Adipocyte (in vitro differentiated cells): ENCODE data around the gene TMEM19.

ENCODE experiments used
- DNase-seq: peaks from one replicate; pipeline ENCODE4 v3.0.0-alpha.2; 2015; ENCODE audit warnings: low read depth
- H3K27me3 ChIP-seq: replicated peaks from 2 replicates; pipeline ENCODE4 v1.7.0; 2013; ENCODE audit warnings: mild to moderate bottlenecking, low read length, moderate library complexity; ENCODE audit not compliant: control insufficient read depth, insufficient read depth
- H3K36me3 ChIP-seq: 2 replicates; pipeline ENCODE4 v1.7.0; 2013; ENCODE audit warnings: low read length, mild to moderate bottlenecking, moderate library complexity; ENCODE audit not compliant: control insufficient read depth, insufficient read depth, severe bottlenecking
- H3K4me1 ChIP-seq: 2 replicates; pipeline ENCODE4 v1.7.0; 2013; ENCODE audit warnings: mild to moderate bottlenecking, low read length, moderate library complexity; ENCODE audit not compliant: control insufficient read depth, insufficient read depth
- H3K4me3 ChIP-seq: 2 replicates; pipeline ENCODE4 v1.7.0; 2013; ENCODE audit warnings: mild to moderate bottlenecking, low read length, moderate library complexity
- H3K9ac ChIP-seq: 2 replicates; pipeline ENCODE4 v1.7.0; 2013; ENCODE audit warnings: mild to moderate bottlenecking, low read length, moderate library complexity
- H3K9me3 ChIP-seq: 2 replicates; pipeline ENCODE4 v1.7.0; 2013; ENCODE audit warnings: mild to moderate bottlenecking, low read length, moderate library complexity; ENCODE audit not compliant: control insufficient read depth

TMEM19 gene

GRCh38 chr12:71685914-71686657, at the start of gene TMEM19:
Gene TMEM19, plus strand, starts transcription at chr12:71686082. Its CDS starts 599 bp downstream, at chr12:71686681.
- H3K4me3 ChIP-seq: peak within 1 kb of the TSS; percentile 96
- DNase-seq: peak; percentile 97
- peak within 1 kb of the TSS; percentile 94 for H3K9ac ChIP-seq
- no peaks in the 10 kb centered on the region for H3K36me3 ChIP-seq
- peaks cover 19% of the 10 kb centered on the region for H3K4me1 ChIP-seq
- no peaks in the 10 kb centered on the region for H3K27me3 ChIP-seq
- H3K9me3 ChIP-seq: no peaks in the 10 kb centered on the region

GRCh38 chr12:71636704-71637115, 49.2 kb upstream of the TMEM19 start:
- Histone ChIP-seq H3K4me3 (no peak overlapping the region), H3K9me3 (no peaks in the 10 kb centered on the region), H3K27me3 (no peaks in the 10 kb centered on the region), H3K4me1 (no peaks in the 10 kb centered on the region), H3K36me3 (peaks cover 100% of the 10 kb centered on the region), H3K9ac (no peak overlapping the region)
- peak; percentile 87 for DNase-seq

GRCh38 chr12:71638499-71638898, 47.4 kb upstream of the TMEM19 start:
- no peaks in the 10 kb centered on the region for H3K4me1 ChIP-seq
- no peaks in the 10 kb centered on the region for H3K9me3 ChIP-seq
- no peak overlapping the region for H3K4me3 ChIP-seq
- no peak overlapping the region for H3K9ac ChIP-seq
- H3K27me3 ChIP-seq: no peaks in the 10 kb centered on the region
- H3K36me3 ChIP-seq: peaks cover 99% of the 10 kb centered on the region
- DNase-seq: no peak

GRCh38 chr12:71639341-71639760, 46.5 kb upstream of the TMEM19 start:
- Histone ChIP-seq H3K27me3 (no peaks in the 10 kb centered on the region), H3K9ac (no peak overlapping the region), H3K4me3 (no peak overlapping the region), H3K4me1 (no peaks in the 10 kb centered on the region), H3K36me3 (peaks cover 99% of the 10 kb centered on the region), H3K9me3 (no peaks in the 10 kb centered on the region)
- no peak for DNase-seq

- Histone ChIP-seq H3K9ac (no peak overlapping the region), H3K27me3 (no peaks in the 10 kb centered on the region), H3K4me1 (no peaks in the 10 kb centered on the region), H3K9me3 (no peaks in the 10 kb centered on the region), H3K4me3 (no peak overlapping the region), H3K36me3 (peaks cover 99% of the 10 kb centered on the region)
- no peak for DNase-seq
Measured at GRCh38 chr12:71640316-71640715, 45.6 kb upstream of the TMEM19 start.

GRCh38 chr12:71641390-71641789, 44.5 kb upstream of the TMEM19 start:
- H3K36me3 ChIP-seq: peaks cover 99% of the 10 kb centered on the region
- no peaks in the 10 kb centered on the region for H3K4me1 ChIP-seq
- no peaks in the 10 kb centered on the region for H3K9me3 ChIP-seq
- H3K27me3 ChIP-seq: no peaks in the 10 kb centered on the region
- no peak overlapping the region for H3K4me3 ChIP-seq
- H3K9ac ChIP-seq: no peak overlapping the region
- DNase-seq: peak; percentile 25

GRCh38 chr12:71642264-71642663, 43.6 kb upstream of the TMEM19 start:
- Histone ChIP-seq H3K36me3 (peaks cover 99% of the 10 kb centered on the region), H3K9me3 (no peaks in the 10 kb centered on the region), H3K27me3 (no peaks in the 10 kb centered on the region), H3K4me1 (no peaks in the 10 kb centered on the region), H3K9ac (no peak overlapping the region), H3K4me3 (no peak overlapping the region)
- no peak for DNase-seq

- Histone ChIP-seq H3K4me3 (no peak overlapping the region), H3K9ac (no peak overlapping the region), H3K36me3 (peaks cover 95% of the 10 kb centered on the region), H3K27me3 (no peaks in the 10 kb centered on the region), H3K4me1 (no peaks in the 10 kb centered on the region), H3K9me3 (no peaks in the 10 kb centered on the region)
- DNase-seq: no peak
Measured at GRCh38 chr12:71645268-71645667, 40.6 kb upstream of the TMEM19 start.

- no peak overlapping the region for H3K9ac ChIP-seq
- no peaks in the 10 kb centered on the region for H3K4me1 ChIP-seq
- peaks cover 93% of the 10 kb centered on the region for H3K36me3 ChIP-seq
- no peaks in the 10 kb centered on the region for H3K27me3 ChIP-seq
- H3K9me3 ChIP-seq: no peaks in the 10 kb centered on the region
- no peak for DNase-seq
- no peak overlapping the region for H3K4me3 ChIP-seq
Measured at GRCh38 chr12:71646512-71646911, 39.4 kb upstream of the TMEM19 start.

- DNase-seq: no peak
- H3K27me3 ChIP-seq: no peaks in the 10 kb centered on the region
- H3K9ac ChIP-seq: no peak overlapping the region
- H3K4me3 ChIP-seq: no peak overlapping the region
- H3K4me1 ChIP-seq: no peaks in the 10 kb centered on the region
- H3K9me3 ChIP-seq: peaks cover 9% of the 10 kb centered on the region
- H3K36me3 ChIP-seq: peaks cover 94% of the 10 kb centered on the region
Measured at GRCh38 chr12:71648537-71648936, 37.3 kb upstream of the TMEM19 start.

- peaks cover 9% of the 10 kb centered on the region for H3K9me3 ChIP-seq
- no peak for DNase-seq
- no peaks in the 10 kb centered on the region for H3K27me3 ChIP-seq
- no peak overlapping the region for H3K9ac ChIP-seq
- no peaks in the 10 kb centered on the region for H3K4me1 ChIP-seq
- H3K4me3 ChIP-seq: no peak overlapping the region
- H3K36me3 ChIP-seq: peaks cover 94% of the 10 kb centered on the region
Measured at GRCh38 chr12:71649401-71649800, 36.5 kb upstream of the TMEM19 start.

GRCh38 chr12:71652656-71653055, 33.2 kb upstream of the TMEM19 start:
- H3K36me3 ChIP-seq: peaks cover 87% of the 10 kb centered on the region
- H3K4me3 ChIP-seq: no peak overlapping the region
- H3K9ac ChIP-seq: no peak overlapping the region
- DNase-seq: peak; percentile 15
- H3K4me1 ChIP-seq: peaks cover 9% of the 10 kb centered on the region
- H3K27me3 ChIP-seq: no peaks in the 10 kb centered on the region
- H3K9me3 ChIP-seq: peaks cover 9% of the 10 kb centered on the region
